ENCODE measurements around the gene ZCCHC24. TPM values are rescaled to one million over a fixed set of nuclear protein-coding genes. Genes with fewer than 3 reads are reported as not detected.

Gene ZCCHC24
- total RNA-seq, 1 donor from 2014 or later, result 1.3 TPM

GRCh38 chr10:79359816-79360498, 85.5 kb downstream of the ZCCHC24 start:
- no peak for TF ChIP-seq CTCF (IDR thresholded peaks at IDR 0.05)
- DNase-seq (no peak), ATAC-seq (ENCODE audit: low read depth) (peak; percentile 65)
- H3K4me1 Mint-ChIP-seq, result peaks cover 36% of the 10 kb centered on the region
- no peak overlapping the region for H3K27ac Mint-ChIP-seq
- H3K36me3 Mint-ChIP-seq (ENCODE audit: low read depth), result peaks cover 23% of the 10 kb centered on the region
- CTCF ChIA-PET, result interaction anchor here (1.0 kb wide), 1 partner anchor 13 kb away, joined by 3 read pairs; no protein-coding TSS in a partner anchor
- POLR2A ChIA-PET, result no interaction called here
- H3K27me3 Mint-ChIP-seq, result no peaks in the 10 kb centered on the region
- H3K9me3 Mint-ChIP-seq, result no peaks in the 10 kb centered on the region
- no peak overlapping the region for H3K4me3 Mint-ChIP-seq
- intact Hi-C loops (cut with micrococcal nuclease), result no loop called here

GRCh38 chr10:79358811-79359210, 86.6 kb downstream of the ZCCHC24 start:
- no peak overlapping the region for H3K4me3 Mint-ChIP-seq
- peaks cover 47% of the 10 kb centered on the region for H3K4me1 Mint-ChIP-seq
- H3K36me3 Mint-ChIP-seq (ENCODE audit: low read depth), result peaks cover 34% of the 10 kb centered on the region
- no peak for DNase-seq
- H3K27ac Mint-ChIP-seq, result no peak overlapping the region
- H3K9me3 Mint-ChIP-seq, result no peaks in the 10 kb centered on the region
- H3K27me3 Mint-ChIP-seq, result no peaks in the 10 kb centered on the region
- POLR2A ChIA-PET, result interaction anchor here (0.8 to 1.2 kb wide), 2 partner anchors 11 to 15 kb away, joined by 3 to 5 read pairs; no protein-coding TSS in a partner anchor
- CTCF ChIA-PET, result interaction anchor here (1.0 to 1.2 kb wide), 2 partner anchors 14 to 156 kb away, joined by 3 read pairs; no protein-coding TSS in a partner anchor
- no peak for ATAC-seq (ENCODE audit: low read depth)
- TF ChIP-seq CTCF (IDR thresholded peaks at IDR 0.05), result no peak
- intact Hi-C loops (cut with micrococcal nuclease), result no loop called here

GRCh38 chr10:79357180-79357579, 88.2 kb downstream of the ZCCHC24 start:
- ChIA-PET POLR2A (no interaction called here), CTCF (no interaction called here)
- intact Hi-C loops (cut with micrococcal nuclease), result no loop called here
- TF ChIP-seq CTCF (IDR thresholded peaks at IDR 0.05), result no peak
- H3K4me1 Mint-ChIP-seq, result peaks cover 53% of the 10 kb centered on the region
- H3K9me3 Mint-ChIP-seq, result no peaks in the 10 kb centered on the region
- DNase-seq (no peak), ATAC-seq (ENCODE audit: low read depth) (no peak)
- H3K27me3 Mint-ChIP-seq, result no peaks in the 10 kb centered on the region
- H3K4me3 Mint-ChIP-seq, result no peak overlapping the region
- H3K36me3 Mint-ChIP-seq (ENCODE audit: low read depth), result peaks cover 51% of the 10 kb centered on the region
- no peak overlapping the region for H3K27ac Mint-ChIP-seq

GRCh38 chr10:79356104-79356503, 89.3 kb downstream of the ZCCHC24 start:
- Mint-ChIP-seq H3K4me1 (peaks cover 53% of the 10 kb centered on the region), H3K27me3 (no peaks in the 10 kb centered on the region), H3K4me3 (no peak overlapping the region), H3K27ac (peak overlapping the region; percentile 8), H3K9me3 (no peaks in the 10 kb centered on the region), H3K36me3 (ENCODE audit: low read depth) (peaks cover 60% of the 10 kb centered on the region)
- ATAC-seq (ENCODE audit: low read depth) (peak; percentile 42), DNase-seq (no peak)
- CTCF ChIA-PET, result no interaction called here
- intact Hi-C loops (cut with micrococcal nuclease), result no loop called here
- POLR2A ChIA-PET, result no interaction called here
- no peak for TF ChIP-seq CTCF (IDR thresholded peaks at IDR 0.05)

- Mint-ChIP-seq H3K27me3 (no peaks in the 10 kb centered on the region), H3K36me3 (ENCODE audit: low read depth) (peaks cover 66% of the 10 kb centered on the region), H3K9me3 (no peaks in the 10 kb centered on the region), H3K4me3 (no peak overlapping the region), H3K4me1 (peaks cover 53% of the 10 kb centered on the region), H3K27ac (no peak overlapping the region)
- intact Hi-C loops (cut with micrococcal nuclease), result no loop called here
- no peak for ATAC-seq (ENCODE audit: low read depth)
- TF ChIP-seq CTCF (IDR thresholded peaks at IDR 0.05), result no peak
- POLR2A ChIA-PET, result no interaction called here
- DNase-seq, result no peak
- CTCF ChIA-PET, result no interaction called here
These were observed 89.9 kb downstream of the ZCCHC24 start for GRCh38 chr10:79355420-79356017.
